Measurements from ENCODE around the gene TSC22D4. TPM values are rescaled to one million over a fixed set of nuclear protein-coding genes. Genes with fewer than 3 reads are reported as not detected.

Gene TSC22D4
- total and polyA plus RNA-seq, 9 of the 15 experiments (the other 6 are each of a cell fraction or from before 2014, with no cell fraction given): 0.37 to 107 (median 28.7) TPM

DNA sequence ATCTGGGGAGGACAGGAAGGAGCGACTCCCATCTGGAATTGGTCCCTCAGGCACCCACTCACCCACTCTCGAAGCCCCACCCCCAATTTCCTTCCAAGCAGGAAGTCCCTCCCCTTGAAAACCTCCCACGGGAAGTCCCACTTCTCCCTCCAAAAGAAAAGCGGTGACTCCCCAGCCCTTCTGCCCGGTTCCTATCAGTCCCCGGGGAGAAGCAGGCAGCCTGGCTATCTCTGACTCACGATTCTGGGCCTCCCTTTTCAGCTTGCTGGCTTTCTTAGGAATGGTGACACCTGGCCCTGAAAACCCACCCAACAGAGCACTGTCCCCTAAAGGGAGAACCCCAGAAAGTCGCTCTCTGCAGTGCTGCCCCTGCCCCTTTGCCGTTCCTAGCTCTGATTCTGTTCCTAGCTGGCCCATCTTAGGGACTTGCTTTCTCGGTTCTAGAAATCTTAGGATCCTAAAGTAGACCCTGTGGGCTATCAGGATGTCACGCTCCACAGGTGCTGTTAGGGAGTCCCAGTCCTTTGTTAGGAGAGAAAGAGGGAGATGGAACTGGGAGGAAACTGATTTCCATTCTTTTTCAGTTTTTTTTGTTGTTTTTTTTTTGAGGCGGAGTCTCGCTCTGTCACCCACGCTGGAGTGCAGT is 6.0 kb downstream of the TSC22D4 start (continued):
- TF ChIP-seq ZNF79 (CRISPR knock-in tag; IDR thresholded peaks at IDR 0.05; ENCODE audit: low read depth): no peak
- TF ChIP-seq, protein P1, sequence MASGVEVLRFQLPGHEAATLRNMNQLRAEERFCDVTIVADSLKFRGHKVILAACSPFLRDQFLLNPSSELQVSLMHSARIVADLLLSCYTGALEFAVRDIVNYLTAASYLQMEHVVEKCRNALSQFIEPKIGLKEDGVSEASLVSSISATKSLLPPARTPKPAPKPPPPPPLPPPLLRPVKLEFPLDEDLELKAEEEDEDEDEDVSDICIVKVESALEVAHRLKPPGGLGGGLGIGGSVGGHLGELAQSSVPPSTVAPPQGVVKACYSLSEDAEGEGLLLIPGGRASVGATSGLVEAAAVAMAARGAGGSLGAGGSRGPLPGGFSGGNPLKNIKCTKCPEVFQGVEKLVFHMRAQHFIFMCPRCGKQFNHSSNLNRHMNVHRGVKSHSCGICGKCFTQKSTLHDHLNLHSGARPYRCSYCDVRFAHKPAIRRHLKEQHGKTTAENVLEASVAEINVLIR (CRISPR knock-in tag; IDR thresholded peaks at IDR 0.05): no peak
- peak; percentile 87 for TF ChIP-seq ARID1B (IDR thresholded peaks at IDR 0.05)
- TF ChIP-seq EHMT2 (IDR thresholded peaks at IDR 0.05): no peak
- TF ChIP-seq SUPT5H (IDR thresholded peaks at IDR 0.05): no peak
- no peak for TF ChIP-seq ZKSCAN3 (CRISPR knock-in tag; IDR thresholded peaks at IDR 0.05)
- no peak for TF ChIP-seq POLR2H (tag; IDR thresholded peaks at IDR 0.05; ENCODE audit: low read depth)
- TF ChIP-seq, protein P2, sequence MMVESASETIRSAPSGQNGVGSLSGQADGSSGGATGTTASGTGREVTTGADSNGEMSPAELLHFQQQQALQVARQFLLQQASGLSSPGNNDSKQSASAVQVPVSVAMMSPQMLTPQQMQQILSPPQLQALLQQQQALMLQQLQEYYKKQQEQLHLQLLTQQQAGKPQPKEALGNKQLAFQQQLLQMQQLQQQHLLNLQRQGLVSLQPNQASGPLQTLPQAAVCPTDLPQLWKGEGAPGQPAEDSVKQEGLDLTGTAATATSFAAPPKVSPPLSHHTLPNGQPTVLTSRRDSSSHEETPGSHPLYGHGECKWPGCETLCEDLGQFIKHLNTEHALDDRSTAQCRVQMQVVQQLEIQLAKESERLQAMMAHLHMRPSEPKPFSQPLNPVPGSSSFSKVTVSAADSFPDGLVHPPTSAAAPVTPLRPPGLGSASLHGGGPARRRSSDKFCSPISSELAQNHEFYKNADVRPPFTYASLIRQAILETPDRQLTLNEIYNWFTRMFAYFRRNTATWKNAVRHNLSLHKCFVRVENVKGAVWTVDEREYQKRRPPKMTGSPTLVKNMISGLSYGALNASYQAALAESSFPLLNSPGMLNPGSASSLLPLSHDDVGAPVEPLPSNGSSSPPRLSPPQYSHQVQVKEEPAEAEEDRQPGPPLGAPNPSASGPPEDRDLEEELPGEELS (CRISPR knock-in tag; IDR thresholded peaks at IDR 0.05; ENCODE audit: borderline replicate concordance): no peak
- TF ChIP-seq SMARCB1 (IDR thresholded peaks at IDR 0.05; ENCODE audit: insufficient read length, low read depth): no peak
- no peak for TF ChIP-seq ZNF3 (CRISPR knock-in tag; IDR thresholded peaks at IDR 0.05)
- TF ChIP-seq, protein P3, sequence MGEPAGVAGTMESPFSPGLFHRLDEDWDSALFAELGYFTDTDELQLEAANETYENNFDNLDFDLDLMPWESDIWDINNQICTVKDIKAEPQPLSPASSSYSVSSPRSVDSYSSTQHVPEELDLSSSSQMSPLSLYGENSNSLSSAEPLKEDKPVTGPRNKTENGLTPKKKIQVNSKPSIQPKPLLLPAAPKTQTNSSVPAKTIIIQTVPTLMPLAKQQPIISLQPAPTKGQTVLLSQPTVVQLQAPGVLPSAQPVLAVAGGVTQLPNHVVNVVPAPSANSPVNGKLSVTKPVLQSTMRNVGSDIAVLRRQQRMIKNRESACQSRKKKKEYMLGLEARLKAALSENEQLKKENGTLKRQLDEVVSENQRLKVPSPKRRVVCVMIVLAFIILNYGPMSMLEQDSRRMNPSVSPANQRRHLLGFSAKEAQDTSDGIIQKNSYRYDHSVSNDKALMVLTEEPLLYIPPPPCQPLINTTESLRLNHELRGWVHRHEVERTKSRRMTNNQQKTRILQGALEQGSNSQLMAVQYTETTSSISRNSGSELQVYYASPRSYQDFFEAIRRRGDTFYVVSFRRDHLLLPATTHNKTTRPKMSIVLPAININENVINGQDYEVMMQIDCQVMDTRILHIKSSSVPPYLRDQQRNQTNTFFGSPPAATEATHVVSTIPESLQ (CRISPR knock-in tag; IDR thresholded peaks at IDR 0.05): no peak
- TF ChIP-seq SPI1 (IDR thresholded peaks at IDR 0.05; ENCODE audit: borderline replicate concordance, low read depth, low read length): peak; percentile 73
- no peak for TF ChIP-seq EZH2 (IDR thresholded peaks at IDR 0.05; ENCODE audit: borderline replicate concordance, low read depth, low read length)
- TF ChIP-seq CBX2 (IDR thresholded peaks at IDR 0.05; ENCODE audit: insufficient read depth, low read length, poor library complexity, severe bottlenecking): no peak
- TF ChIP-seq, protein P4, sequence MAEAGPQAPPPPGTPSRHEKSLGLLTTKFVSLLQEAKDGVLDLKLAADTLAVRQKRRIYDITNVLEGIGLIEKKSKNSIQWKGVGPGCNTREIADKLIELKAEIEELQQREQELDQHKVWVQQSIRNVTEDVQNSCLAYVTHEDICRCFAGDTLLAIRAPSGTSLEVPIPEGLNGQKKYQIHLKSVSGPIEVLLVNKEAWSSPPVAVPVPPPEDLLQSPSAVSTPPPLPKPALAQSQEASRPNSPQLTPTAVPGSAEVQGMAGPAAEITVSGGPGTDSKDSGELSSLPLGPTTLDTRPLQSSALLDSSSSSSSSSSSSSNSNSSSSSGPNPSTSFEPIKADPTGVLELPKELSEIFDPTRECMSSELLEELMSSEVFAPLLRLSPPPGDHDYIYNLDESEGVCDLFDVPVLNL (CRISPR knock-in tag; IDR thresholded peaks at IDR 0.05; ENCODE audit: low read depth): no peak
- TF ChIP-seq, protein P5, sequence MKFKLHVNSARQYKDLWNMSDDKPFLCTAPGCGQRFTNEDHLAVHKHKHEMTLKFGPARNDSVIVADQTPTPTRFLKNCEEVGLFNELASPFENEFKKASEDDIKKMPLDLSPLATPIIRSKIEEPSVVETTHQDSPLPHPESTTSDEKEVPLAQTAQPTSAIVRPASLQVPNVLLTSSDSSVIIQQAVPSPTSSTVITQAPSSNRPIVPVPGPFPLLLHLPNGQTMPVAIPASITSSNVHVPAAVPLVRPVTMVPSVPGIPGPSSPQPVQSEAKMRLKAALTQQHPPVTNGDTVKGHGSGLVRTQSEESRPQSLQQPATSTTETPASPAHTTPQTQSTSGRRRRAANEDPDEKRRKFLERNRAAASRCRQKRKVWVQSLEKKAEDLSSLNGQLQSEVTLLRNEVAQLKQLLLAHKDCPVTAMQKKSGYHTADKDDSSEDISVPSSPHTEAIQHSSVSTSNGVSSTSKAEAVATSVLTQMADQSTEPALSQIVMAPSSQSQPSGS (CRISPR knock-in tag; IDR thresholded peaks at IDR 0.05): no peak
- no peak for TF ChIP-seq ASH1L (IDR thresholded peaks at IDR 0.05; ENCODE audit: borderline replicate concordance, low read depth, partially characterized antibody)
- no peak for TF ChIP-seq PHF8 (IDR thresholded peaks at IDR 0.05; ENCODE audit: borderline replicate concordance, low read length)
- TF ChIP-seq, protein P6, sequence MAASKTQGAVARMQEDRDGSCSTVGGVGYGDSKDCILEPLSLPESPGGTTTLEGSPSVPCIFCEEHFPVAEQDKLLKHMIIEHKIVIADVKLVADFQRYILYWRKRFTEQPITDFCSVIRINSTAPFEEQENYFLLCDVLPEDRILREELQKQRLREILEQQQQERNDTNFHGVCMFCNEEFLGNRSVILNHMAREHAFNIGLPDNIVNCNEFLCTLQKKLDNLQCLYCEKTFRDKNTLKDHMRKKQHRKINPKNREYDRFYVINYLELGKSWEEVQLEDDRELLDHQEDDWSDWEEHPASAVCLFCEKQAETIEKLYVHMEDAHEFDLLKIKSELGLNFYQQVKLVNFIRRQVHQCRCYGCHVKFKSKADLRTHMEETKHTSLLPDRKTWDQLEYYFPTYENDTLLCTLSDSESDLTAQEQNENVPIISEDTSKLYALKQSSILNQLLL (CRISPR knock-in tag; IDR thresholded peaks at IDR 0.05; ENCODE audit: borderline replicate concordance): no peak

Data from K562 (cell line).